ENCODE measurements around the gene EXOC4. TPM values are rescaled to one million over a fixed set of nuclear protein-coding genes. Genes with fewer than 3 reads are reported as not detected.
A peak's percentile ranks its signal among the peaks of the same experiment; 100 is the strongest.

EXOC4 gene
- total RNA-seq, 1 experiment from 2014 or later: 66.2 TPM

DNA sequence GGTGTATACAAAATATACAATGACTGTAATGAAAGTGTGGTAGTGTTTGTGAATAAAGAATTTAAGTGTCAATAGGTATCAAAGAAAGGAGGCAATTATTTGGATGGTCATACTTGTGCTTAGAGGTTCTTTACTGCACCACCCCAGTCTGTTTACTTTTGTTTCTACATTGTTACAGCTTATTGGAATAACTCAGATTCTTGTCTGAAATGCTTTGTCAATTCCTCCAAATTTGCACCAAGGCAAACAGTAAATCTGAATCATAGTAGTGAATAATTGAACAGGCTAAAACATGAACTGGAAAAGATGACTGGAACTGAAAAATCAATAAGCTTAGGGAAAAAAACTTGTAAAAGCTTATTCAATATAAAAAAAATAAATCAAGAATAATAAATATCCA lies 319.2 kb downstream of the EXOC4 start:
- Mint-ChIP-seq H3K27me3 (ENCODE audit: insufficient read depth, unreplicated experiment) (no peaks in the 10 kb centered on the region), H3K9me3 (ENCODE audit: unreplicated experiment) (no peaks in the 10 kb centered on the region), H3K36me3 (ENCODE audit: insufficient read depth, unreplicated experiment) (no peaks in the 10 kb centered on the region), H3K4me3 (ENCODE audit: unreplicated experiment) (no peak overlapping the region), H3K4me1 (ENCODE audit: low read depth, unreplicated experiment) (peaks cover 6% of the 10 kb centered on the region), H3K27ac (ENCODE audit: unreplicated experiment) (peak overlapping the region; percentile 16)
- no peak for DNase-seq
- H3K9me3 ChIP-seq: no peaks in the 10 kb centered on the region
- CTCF ChIA-PET: interaction anchor here (0.7 kb wide), 1 partner anchor 863 kb away, joined by 4 read pairs; no protein-coding TSS in a partner anchor
- BruUV-seq (replicated peaks): no TSS peak
- no peak overlapping the region for H3K4me3 ChIP-seq (ENCODE audit: low read depth, low read length)
- H3K27me3 ChIP-seq (replicated peaks; ENCODE audit: control insufficient read depth, insufficient read depth, low read length): no peaks in the 10 kb centered on the region
- intact Hi-C loops (cut with micrococcal nuclease; ENCODE audit: unreplicated experiment): no loop called here
- POLR2A ChIA-PET: no interaction called here
- H3K36me3 ChIP-seq (ENCODE audit: control insufficient read depth, insufficient read depth, low read length): no peaks in the 10 kb centered on the region
- TF ChIP-seq, protein P1, sequence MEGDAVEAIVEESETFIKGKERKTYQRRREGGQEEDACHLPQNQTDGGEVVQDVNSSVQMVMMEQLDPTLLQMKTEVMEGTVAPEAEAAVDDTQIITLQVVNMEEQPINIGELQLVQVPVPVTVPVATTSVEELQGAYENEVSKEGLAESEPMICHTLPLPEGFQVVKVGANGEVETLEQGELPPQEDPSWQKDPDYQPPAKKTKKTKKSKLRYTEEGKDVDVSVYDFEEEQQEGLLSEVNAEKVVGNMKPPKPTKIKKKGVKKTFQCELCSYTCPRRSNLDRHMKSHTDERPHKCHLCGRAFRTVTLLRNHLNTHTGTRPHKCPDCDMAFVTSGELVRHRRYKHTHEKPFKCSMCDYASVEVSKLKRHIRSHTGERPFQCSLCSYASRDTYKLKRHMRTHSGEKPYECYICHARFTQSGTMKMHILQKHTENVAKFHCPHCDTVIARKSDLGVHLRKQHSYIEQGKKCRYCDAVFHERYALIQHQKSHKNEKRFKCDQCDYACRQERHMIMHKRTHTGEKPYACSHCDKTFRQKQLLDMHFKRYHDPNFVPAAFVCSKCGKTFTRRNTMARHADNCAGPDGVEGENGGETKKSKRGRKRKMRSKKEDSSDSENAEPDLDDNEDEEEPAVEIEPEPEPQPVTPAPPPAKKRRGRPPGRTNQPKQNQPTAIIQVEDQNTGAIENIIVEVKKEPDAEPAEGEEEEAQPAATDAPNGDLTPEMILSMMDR (IDR thresholded peaks at IDR 0.05; ENCODE audit: insufficient read depth in 1 of 2, low read depth in 1 of 2, low read length in 1 of 2, severe bottlenecking in 1 of 2, unreplicated experiment in 1 of 2): no peak
- no peaks in the 10 kb centered on the region for H3K4me1 ChIP-seq

DNA sequence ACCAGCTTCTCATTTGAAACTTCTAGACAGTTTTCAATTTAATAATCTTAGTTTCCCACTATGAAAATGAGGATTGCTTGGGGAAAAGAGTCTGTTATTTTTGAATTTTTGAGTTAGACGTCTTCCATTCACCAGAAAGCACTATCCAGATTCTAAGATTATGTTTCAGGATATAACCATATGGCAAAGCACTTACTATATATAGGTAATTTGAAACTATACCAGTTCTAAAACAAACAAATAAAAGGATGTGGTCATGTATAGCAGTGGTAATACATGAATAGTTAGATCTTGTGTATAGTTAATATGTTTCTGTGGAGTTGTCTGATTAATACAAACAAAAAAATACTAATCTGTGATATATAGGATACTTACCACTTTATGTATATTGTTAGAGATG lies 320.0 kb downstream of the EXOC4 start:
- TF ChIP-seq, protein P1 (IDR thresholded peaks at IDR 0.05; ENCODE audit: insufficient read depth in 1 of 2, low read depth in 1 of 2, low read length in 1 of 2, severe bottlenecking in 1 of 2, unreplicated experiment in 1 of 2): no peak
- DNase-seq: no peak
- BruUV-seq (replicated peaks): no TSS peak
- H3K36me3 ChIP-seq (ENCODE audit: control insufficient read depth, insufficient read depth, low read length): no peaks in the 10 kb centered on the region
- ChIA-PET POLR2A (no interaction called here), CTCF (no interaction called here)
- intact Hi-C loops (cut with micrococcal nuclease; ENCODE audit: unreplicated experiment): no loop called here
- H3K27ac Mint-ChIP-seq (ENCODE audit: unreplicated experiment): no peak overlapping the region
- H3K4me1 ChIP-seq: no peaks in the 10 kb centered on the region
- no peaks in the 10 kb centered on the region for H3K27me3 ChIP-seq (replicated peaks; ENCODE audit: control insufficient read depth, insufficient read depth, low read length)
- H3K4me1 Mint-ChIP-seq (ENCODE audit: low read depth, unreplicated experiment): peaks cover 6% of the 10 kb centered on the region
- no peaks in the 10 kb centered on the region for H3K9me3 ChIP-seq
- H3K4me3 Mint-ChIP-seq (ENCODE audit: unreplicated experiment): no peak overlapping the region
- no peaks in the 10 kb centered on the region for H3K9me3 Mint-ChIP-seq (ENCODE audit: unreplicated experiment)
- H3K4me3 ChIP-seq (ENCODE audit: low read depth, low read length): no peak overlapping the region
- no peaks in the 10 kb centered on the region for H3K36me3 Mint-ChIP-seq (ENCODE audit: insufficient read depth, unreplicated experiment)
- H3K27me3 Mint-ChIP-seq (ENCODE audit: insufficient read depth, unreplicated experiment): no peaks in the 10 kb centered on the region

DNA sequence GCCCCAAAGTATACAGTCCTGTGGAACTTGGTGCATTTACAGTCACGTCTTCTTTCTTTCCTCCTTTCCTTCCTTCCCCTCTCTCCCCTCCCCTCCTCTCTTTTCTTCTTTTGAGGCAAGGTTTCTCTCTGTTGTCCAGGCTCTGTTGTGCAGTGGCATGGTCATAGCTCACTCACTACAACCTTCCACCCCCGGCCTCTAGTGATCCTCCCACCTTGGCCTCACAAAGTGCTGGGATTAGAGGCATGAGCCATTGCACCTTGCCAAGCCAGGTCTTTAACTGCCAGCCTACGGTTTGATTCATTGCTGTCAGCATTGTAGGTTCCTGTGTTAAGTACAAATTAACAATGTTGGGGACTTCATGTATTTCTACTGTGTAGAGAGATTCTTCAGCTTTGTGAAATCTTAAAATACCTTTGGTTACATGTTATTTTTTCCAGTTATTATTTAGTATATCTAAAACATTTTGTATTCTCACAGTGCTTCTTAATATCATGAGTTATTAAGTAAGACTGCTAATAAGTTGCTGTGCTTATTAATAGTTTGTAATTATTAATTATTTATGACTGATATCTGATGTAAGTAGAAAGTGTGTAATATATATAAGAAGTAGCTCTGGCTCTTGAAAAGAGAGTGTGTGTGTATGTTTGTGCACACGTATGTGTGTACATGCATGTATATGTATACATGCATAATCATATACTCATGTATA lies 320.8 kb downstream of the EXOC4 start:
- BruUV-seq (replicated peaks): no TSS peak
- TF ChIP-seq, protein P1 (IDR thresholded peaks at IDR 0.05; ENCODE audit: insufficient read depth in 1 of 2, low read depth in 1 of 2, low read length in 1 of 2, severe bottlenecking in 1 of 2, unreplicated experiment in 1 of 2): no peak
- Histone ChIP-seq H3K27me3 (replicated peaks; ENCODE audit: control insufficient read depth, insufficient read depth, low read length) (no peaks in the 10 kb centered on the region), H3K9me3 (no peaks in the 10 kb centered on the region), H3K36me3 (ENCODE audit: control insufficient read depth, insufficient read depth, low read length) (no peaks in the 10 kb centered on the region), H3K4me1 (no peaks in the 10 kb centered on the region), H3K4me3 (ENCODE audit: low read depth, low read length) (no peak overlapping the region)
- Mint-ChIP-seq H3K27me3 (ENCODE audit: insufficient read depth, unreplicated experiment) (no peaks in the 10 kb centered on the region), H3K27ac (ENCODE audit: unreplicated experiment) (no peak overlapping the region), H3K9me3 (ENCODE audit: unreplicated experiment) (no peaks in the 10 kb centered on the region), H3K4me1 (ENCODE audit: low read depth, unreplicated experiment) (peaks cover 6% of the 10 kb centered on the region), H3K4me3 (ENCODE audit: unreplicated experiment) (no peak overlapping the region), H3K36me3 (ENCODE audit: insufficient read depth, unreplicated experiment) (no peaks in the 10 kb centered on the region)
- no peak for DNase-seq
- intact Hi-C loops (cut with micrococcal nuclease; ENCODE audit: unreplicated experiment): no loop called here
- ChIA-PET POLR2A (no interaction called here), CTCF (no interaction called here)
